ENCODE results near the gene CSF2RB.

DNA sequence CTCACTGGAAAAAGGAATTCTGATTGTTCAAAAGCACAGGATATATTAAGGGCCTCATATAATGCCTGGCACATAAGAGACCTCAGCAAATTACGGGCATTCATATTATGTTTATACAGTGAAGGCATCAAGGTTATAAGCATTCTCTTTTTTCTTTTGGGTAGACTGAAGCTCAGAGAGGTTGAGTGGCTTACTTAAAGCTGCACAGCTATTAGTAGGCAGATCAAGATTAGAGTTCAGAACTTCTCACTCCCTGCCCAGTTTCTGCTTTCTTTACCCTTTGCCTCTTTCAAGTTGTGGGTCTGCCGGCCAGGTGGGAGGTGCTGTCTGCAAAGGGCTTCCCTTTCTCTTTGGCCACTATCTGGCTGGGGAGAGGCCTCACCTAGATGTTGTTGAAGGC is 18.0 kb downstream of the CSF2RB start:
- TF ChIP-seq, protein P1, sequence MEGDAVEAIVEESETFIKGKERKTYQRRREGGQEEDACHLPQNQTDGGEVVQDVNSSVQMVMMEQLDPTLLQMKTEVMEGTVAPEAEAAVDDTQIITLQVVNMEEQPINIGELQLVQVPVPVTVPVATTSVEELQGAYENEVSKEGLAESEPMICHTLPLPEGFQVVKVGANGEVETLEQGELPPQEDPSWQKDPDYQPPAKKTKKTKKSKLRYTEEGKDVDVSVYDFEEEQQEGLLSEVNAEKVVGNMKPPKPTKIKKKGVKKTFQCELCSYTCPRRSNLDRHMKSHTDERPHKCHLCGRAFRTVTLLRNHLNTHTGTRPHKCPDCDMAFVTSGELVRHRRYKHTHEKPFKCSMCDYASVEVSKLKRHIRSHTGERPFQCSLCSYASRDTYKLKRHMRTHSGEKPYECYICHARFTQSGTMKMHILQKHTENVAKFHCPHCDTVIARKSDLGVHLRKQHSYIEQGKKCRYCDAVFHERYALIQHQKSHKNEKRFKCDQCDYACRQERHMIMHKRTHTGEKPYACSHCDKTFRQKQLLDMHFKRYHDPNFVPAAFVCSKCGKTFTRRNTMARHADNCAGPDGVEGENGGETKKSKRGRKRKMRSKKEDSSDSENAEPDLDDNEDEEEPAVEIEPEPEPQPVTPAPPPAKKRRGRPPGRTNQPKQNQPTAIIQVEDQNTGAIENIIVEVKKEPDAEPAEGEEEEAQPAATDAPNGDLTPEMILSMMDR (conservative IDR thresholded peaks at IDR 0.05), result no peak
- no peak for TF ChIP-seq EZH2 (IDR thresholded peaks at IDR 0.05; ENCODE audit: low read depth)
